ENCODE results near the gene TARBP2.

- no peak for TF ChIP-seq POLR2A (IDR thresholded peaks at IDR 0.05)
- no peak for TF ChIP-seq CTCF (IDR thresholded peaks at IDR 0.05 in 8 of 11, conservative IDR thresholded peaks at IDR 0.05 in 3 of 11)
- no peak for TF ChIP-seq POLR2AphosphoS5 (IDR thresholded peaks at IDR 0.05)
These were observed 32.4 kb downstream of the TARBP2 start for GRCh38 chr12:53533471-53533870.

All from spleen (tissue), 7 donors.